PC-9 (cell line): ENCODE data around the gene ABR.
A peak's percentile ranks its signal among the peaks of the same experiment; 100 is the strongest.

ENCODE experiments used
- EZH2 ChIP-seq: fragments of 200-600 bp; sonication (generic); IDR thresholded peaks from 2 replicates; pipeline ENCODE4 v1.8.0; 2017; ENCODE audit warnings: antibody characterized with exemption, low read depth
- TF ChIP-seq, protein P1 (sequence below): fragments of 200-600 bp; sonication (generic); conservative IDR thresholded peaks from 2 replicates; pipeline ENCODE4 v1.6.1; 2017; ENCODE audit warnings: mixed run types, antibody characterized with exemption, mild to moderate bottlenecking, moderate library complexity

DNA sequence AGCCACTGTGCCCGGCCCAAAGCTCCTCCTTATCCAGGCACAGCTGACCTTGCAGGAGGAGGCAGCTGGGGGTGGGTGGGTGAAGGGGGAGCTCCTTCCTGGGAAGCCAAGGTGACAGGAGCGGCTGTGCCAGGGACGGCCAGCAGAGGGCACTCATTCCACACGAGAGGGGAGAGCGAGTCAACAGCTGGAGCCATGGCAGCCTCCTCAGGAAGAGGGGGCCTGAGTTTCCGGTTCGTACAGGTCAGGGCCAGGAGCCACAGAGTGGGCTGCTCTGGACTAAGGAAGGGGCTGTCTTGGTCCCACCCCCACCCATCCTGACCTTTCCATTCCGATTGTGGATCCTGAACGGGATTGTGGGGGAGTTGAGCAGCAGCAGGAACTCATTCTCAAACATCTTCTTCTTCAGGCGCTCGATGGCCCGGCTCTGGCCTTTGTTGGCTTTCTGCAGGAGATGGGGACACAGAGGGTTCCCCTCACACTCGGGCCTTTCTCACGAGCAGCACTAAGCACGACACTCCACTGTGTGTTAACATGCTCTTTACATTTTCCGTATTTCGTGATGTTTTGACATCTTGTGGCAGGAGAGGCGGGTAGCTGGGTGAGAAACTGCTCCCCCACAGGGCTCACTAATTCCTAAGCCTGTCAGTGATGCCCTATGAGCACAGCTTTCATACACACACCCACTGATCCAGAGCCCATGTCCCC lies 121.2 kb downstream of the ABR start:
- TF ChIP-seq, protein P1, sequence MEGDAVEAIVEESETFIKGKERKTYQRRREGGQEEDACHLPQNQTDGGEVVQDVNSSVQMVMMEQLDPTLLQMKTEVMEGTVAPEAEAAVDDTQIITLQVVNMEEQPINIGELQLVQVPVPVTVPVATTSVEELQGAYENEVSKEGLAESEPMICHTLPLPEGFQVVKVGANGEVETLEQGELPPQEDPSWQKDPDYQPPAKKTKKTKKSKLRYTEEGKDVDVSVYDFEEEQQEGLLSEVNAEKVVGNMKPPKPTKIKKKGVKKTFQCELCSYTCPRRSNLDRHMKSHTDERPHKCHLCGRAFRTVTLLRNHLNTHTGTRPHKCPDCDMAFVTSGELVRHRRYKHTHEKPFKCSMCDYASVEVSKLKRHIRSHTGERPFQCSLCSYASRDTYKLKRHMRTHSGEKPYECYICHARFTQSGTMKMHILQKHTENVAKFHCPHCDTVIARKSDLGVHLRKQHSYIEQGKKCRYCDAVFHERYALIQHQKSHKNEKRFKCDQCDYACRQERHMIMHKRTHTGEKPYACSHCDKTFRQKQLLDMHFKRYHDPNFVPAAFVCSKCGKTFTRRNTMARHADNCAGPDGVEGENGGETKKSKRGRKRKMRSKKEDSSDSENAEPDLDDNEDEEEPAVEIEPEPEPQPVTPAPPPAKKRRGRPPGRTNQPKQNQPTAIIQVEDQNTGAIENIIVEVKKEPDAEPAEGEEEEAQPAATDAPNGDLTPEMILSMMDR: peak; percentile 78
- no peak for TF ChIP-seq EZH2
